Fibroblast of lung (primary cell): ENCODE results near the gene MAZ. TPM values are rescaled to one million over a fixed set of nuclear protein-coding genes. Genes with fewer than 3 reads are reported as not detected.
"Not testable (repeated sequence)": the region's sequence is repeated elsewhere in the genome, so short reads cannot be mapped to it uniquely, and the experiment has no call there.

Experiments
- DNase-seq, 2 donors: peaks; one replicate each; pipeline versions ENCODE4 v3.0.0 to v3.0.0-alpha.2; 2010; ENCODE audit warnings: low read depth in 2 of 2
- H2AFZ ChIP-seq: 2 replicates; pipeline ENCODE4 v1.5.1; 2012; ENCODE audit warnings: low read length, control low read depth, inconsistent platforms
- H3K27ac ChIP-seq: 2 replicates; pipeline ENCODE4 v1.5.1; 2011; ENCODE audit warnings: low read length, control low read depth; ENCODE audit not compliant: insufficient read depth
- H3K27me3 ChIP-seq: 2 replicates; pipeline ENCODE4 v1.5.1; 2011; ENCODE audit warnings: mild to moderate bottlenecking, low read length; ENCODE audit not compliant: control insufficient read depth, insufficient read depth
- H3K36me3 ChIP-seq: 2 replicates; pipeline ENCODE4 v1.5.1; 2011; ENCODE audit warnings: low read length; ENCODE audit not compliant: control insufficient read depth, insufficient read depth
- H3K4me1 ChIP-seq: 2 replicates; pipeline ENCODE4 v1.5.1; 2011; ENCODE audit warnings: low read length; ENCODE audit not compliant: control insufficient read depth, insufficient read depth; ENCODE audit errors: extremely low read depth
- H3K4me2 ChIP-seq: 2 replicates; pipeline ENCODE4 v1.5.1; 2011; ENCODE audit warnings: low read length, control low read depth; ENCODE audit not compliant: insufficient read depth; ENCODE audit errors: extremely low read depth
- H3K4me3 ChIP-seq, 4 experiments: fragments of 200-600 bp in 1 of 4; sonication (generic) in 1 of 4; replicated peaks in 1 of 4; 2 replicates each; pipeline ENCODE4 v1.5.1; 2011 to 2016; ENCODE audit warnings: low read length in 4 of 4, low read depth in 3 of 4, mild to moderate bottlenecking in 3 of 4, control low read depth in 2 of 4, inconsistent platforms in 1 of 4, mixed read lengths in 1 of 4; ENCODE audit not compliant: insufficient read depth in 1 of 4; ENCODE audit errors: control extremely low read depth in 1 of 4
- H3K79me2 ChIP-seq: 2 replicates; pipeline ENCODE4 v1.5.1; 2012; ENCODE audit warnings: mild to moderate bottlenecking, low read length, inconsistent platforms; ENCODE audit not compliant: control insufficient read depth, insufficient read depth
- H3K9ac ChIP-seq: 2 replicates; pipeline ENCODE4 v1.5.1; 2011; ENCODE audit warnings: mild to moderate bottlenecking, low read length, control low read depth; ENCODE audit not compliant: insufficient read depth
- H3K9me3 ChIP-seq: 2 replicates; pipeline ENCODE4 v1.5.1; 2012; ENCODE audit warnings: low read depth, low read length; ENCODE audit not compliant: control insufficient read depth, insufficient read depth
- H4K20me1 ChIP-seq: 2 replicates; pipeline ENCODE4 v1.5.1; 2011; ENCODE audit warnings: low read length; ENCODE audit not compliant: control insufficient read depth, insufficient read depth; ENCODE audit errors: extremely low read depth
- CTCF ChIP-seq, 2 donors: IDR thresholded peaks in 1 of 2; conservative IDR thresholded peaks in 1 of 2; 1 replicate in 1 of 2; 2 replicates in 1 of 2; pipeline ENCODE4 v1.5.1; 2011 to 2012; ENCODE audit warnings: low read length in 2 of 2, control low read depth in 1 of 2, inconsistent platforms in 1 of 2, low read depth in 1 of 2, mild to moderate bottlenecking in 1 of 2
- EZH2 ChIP-seq: IDR thresholded peaks from 2 replicates; pipeline ENCODE4 v1.5.1; 2012; ENCODE audit warnings: low read length, control low read depth, mild to moderate bottlenecking; ENCODE audit errors: missing control alignments
- polyA plus RNA-seq, 2 donors: library from polyadenylated mRNA; depleted of rRNA in 1 of 2; stranded (reverse) in 1 of 2; unstranded in 1 of 2; fragments of >200 nt; gene quantifications; 2 replicates each; pipeline ENCODE4 v1.2.1, GENCODE V29; 2011 to 2012; ENCODE audit warnings: missing spikeins in 1 of 2
- total RNA-seq: library from RNA; depleted of rRNA; stranded (reverse); fragments of >200 nt; gene quantifications from 2 replicates; pipeline ENCODE4 v1.2.1, GENCODE V29; 2014

MAZ gene
- total and polyA plus RNA-seq, 2 donors (not counting 1 experiment from before 2014, with no cell fraction given): 68.1 to 131 TPM

GRCh38 chr16:29791845-29792807 lies 14.2 kb upstream of the MAZ start:
- H4K20me1 ChIP-seq: no peaks in the 10 kb centered on the region
- H3K9ac ChIP-seq: no peak overlapping the region
- H3K36me3 ChIP-seq: no peaks in the 10 kb centered on the region
- peaks cover 55% of the 10 kb centered on the region for H3K79me2 ChIP-seq
- H3K27ac ChIP-seq: peak overlapping the region; percentile 60
- H3K4me3 ChIP-seq: peak overlapping the region; percentile 56 to 92 (median 86)
- H2AFZ ChIP-seq: no peak overlapping the region
- DNase-seq: no peak
- TF ChIP-seq EZH2 (no peak), CTCF (conservative IDR thresholded peaks at IDR 0.05 in 1 of 2, IDR thresholded peaks at IDR 0.05 in 1 of 2; ENCODE audit: low read depth in 1 of 2, low read length in 2 of 2) (no peak)
- no peaks in the 10 kb centered on the region for H3K9me3 ChIP-seq
- no peaks in the 10 kb centered on the region for H3K27me3 ChIP-seq
- no peaks in the 10 kb centered on the region for H3K4me1 ChIP-seq
- peak overlapping the region; percentile 95 for H3K4me2 ChIP-seq

- not testable (repeated sequence) for H3K9me3 ChIP-seq, H3K9ac ChIP-seq, H3K36me3 ChIP-seq, H3K27ac ChIP-seq, H3K4me2 ChIP-seq, H2AFZ ChIP-seq, H3K27me3 ChIP-seq, H3K4me1 ChIP-seq, H4K20me1 ChIP-seq, DNase-seq, H3K4me3 ChIP-seq
- peaks cover 55% of the 10 kb centered on the region for H3K79me2 ChIP-seq
These were observed 13.2 kb upstream of the MAZ start for GRCh38 chr16:29793153-29793552.

- no peak overlapping the region for H3K9ac ChIP-seq
- DNase-seq: no peak
- no peak overlapping the region for H2AFZ ChIP-seq
- no peak overlapping the region for H3K4me2 ChIP-seq
- no peaks in the 10 kb centered on the region for H3K27me3 ChIP-seq
- H3K9me3 ChIP-seq: no peaks in the 10 kb centered on the region
- TF ChIP-seq CTCF (conservative IDR thresholded peaks at IDR 0.05 in 1 of 2, IDR thresholded peaks at IDR 0.05 in 1 of 2; ENCODE audit: low read depth in 1 of 2, low read length in 2 of 2) (no peak), EZH2 (no peak)
- no peaks in the 10 kb centered on the region for H3K4me1 ChIP-seq
- no peaks in the 10 kb centered on the region for H4K20me1 ChIP-seq
- H3K36me3 ChIP-seq: peaks cover 14% of the 10 kb centered on the region
- peaks cover 55% of the 10 kb centered on the region for H3K79me2 ChIP-seq
- H3K27ac ChIP-seq: no peak overlapping the region
- no peak overlapping the region for H3K4me3 ChIP-seq
These were observed 12.1 kb upstream of the MAZ start for GRCh38 chr16:29794231-29794710.
